ENCODE results near the gene RPS26.

DNA sequence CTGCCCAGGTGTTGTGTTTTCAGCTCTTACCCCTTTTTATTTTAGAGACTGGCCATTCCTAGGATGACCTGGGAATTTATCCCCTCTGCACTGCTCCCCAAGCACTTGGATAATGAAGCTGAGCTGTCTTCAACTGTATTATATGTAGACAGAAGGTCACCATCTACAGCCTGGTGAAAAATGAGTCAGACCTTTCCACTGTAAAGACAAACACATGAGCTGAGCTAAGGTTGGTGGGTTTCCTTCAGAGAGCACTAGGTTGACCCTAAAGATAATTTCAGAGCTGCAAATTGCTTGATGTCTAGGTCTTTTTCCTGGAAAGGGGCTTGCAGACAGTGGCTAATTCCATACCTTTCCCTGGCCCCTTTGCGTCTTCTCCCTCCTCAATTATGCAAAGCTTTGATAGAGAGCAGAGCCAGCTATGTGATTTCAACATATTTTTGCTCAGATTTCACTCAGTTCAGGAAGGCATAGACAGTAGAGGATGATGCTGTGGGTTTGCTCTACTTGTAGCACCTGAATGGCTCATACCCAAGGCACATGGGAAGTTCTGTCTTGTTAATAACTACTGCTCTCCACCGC, 30.1 kb upstream of the RPS26 start:
- TF ChIP-seq ZNF8 (CRISPR knock-in tag; IDR thresholded peaks at IDR 0.05) (no peak), PPARA (CRISPR knock-in tag; IDR thresholded peaks at IDR 0.05; ENCODE audit: borderline replicate concordance) (no peak), ZFP3 (CRISPR knock-in tag; IDR thresholded peaks at IDR 0.05) (no peak), RARB (CRISPR knock-in tag; IDR thresholded peaks at IDR 0.05) (no peak), GLIS3 (CRISPR knock-in tag; IDR thresholded peaks at IDR 0.05) (no peak), ISL1 (CRISPR knock-in tag; IDR thresholded peaks at IDR 0.05) (no peak), ZFP30 (CRISPR knock-in tag; IDR thresholded peaks at IDR 0.05) (no peak), ZNF70 (CRISPR knock-in tag; IDR thresholded peaks at IDR 0.05) (no peak)
- TF ChIP-seq, protein P1, sequence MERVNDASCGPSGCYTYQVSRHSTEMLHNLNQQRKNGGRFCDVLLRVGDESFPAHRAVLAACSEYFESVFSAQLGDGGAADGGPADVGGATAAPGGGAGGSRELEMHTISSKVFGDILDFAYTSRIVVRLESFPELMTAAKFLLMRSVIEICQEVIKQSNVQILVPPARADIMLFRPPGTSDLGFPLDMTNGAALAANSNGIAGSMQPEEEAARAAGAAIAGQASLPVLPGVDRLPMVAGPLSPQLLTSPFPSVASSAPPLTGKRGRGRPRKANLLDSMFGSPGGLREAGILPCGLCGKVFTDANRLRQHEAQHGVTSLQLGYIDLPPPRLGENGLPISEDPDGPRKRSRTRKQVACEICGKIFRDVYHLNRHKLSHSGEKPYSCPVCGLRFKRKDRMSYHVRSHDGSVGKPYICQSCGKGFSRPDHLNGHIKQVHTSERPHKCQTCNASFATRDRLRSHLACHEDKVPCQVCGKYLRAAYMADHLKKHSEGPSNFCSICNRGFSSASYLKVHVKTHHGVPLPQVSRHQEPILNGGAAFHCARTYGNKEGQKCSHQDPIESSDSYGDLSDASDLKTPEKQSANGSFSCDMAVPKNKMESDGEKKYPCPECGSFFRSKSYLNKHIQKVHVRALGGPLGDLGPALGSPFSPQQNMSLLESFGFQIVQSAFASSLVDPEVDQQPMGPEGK (CRISPR knock-in tag; IDR thresholded peaks at IDR 0.05; ENCODE audit: borderline replicate concordance) = no peak
- TF ChIP-seq, protein P2, sequence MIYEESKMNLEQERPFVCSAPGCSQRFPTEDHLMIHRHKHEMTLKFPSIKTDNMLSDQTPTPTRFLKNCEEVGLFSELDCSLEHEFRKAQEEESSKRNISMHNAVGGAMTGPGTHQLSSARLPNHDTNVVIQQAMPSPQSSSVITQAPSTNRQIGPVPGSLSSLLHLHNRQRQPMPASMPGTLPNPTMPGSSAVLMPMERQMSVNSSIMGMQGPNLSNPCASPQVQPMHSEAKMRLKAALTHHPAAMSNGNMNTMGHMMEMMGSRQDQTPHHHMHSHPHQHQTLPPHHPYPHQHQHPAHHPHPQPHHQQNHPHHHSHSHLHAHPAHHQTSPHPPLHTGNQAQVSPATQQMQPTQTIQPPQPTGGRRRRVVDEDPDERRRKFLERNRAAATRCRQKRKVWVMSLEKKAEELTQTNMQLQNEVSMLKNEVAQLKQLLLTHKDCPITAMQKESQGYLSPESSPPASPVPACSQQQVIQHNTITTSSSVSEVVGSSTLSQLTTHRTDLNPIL (CRISPR knock-in tag; IDR thresholded peaks at IDR 0.05; ENCODE audit: low read depth) = no peak

Data from SK-N-SH treated with all-trans-retinoic acid at 6 μM for 48 hours (cell line).